Smooth muscle cell of the brain vasculature (primary cell): ENCODE measurements around the gene TXNL4A.
"Not testable (repeated sequence)": the region's sequence is repeated elsewhere in the genome, so short reads cannot be mapped to it uniquely, and the experiment has no call there.

Experiments used
- DNase-seq: peaks from one replicate; pipeline ENCODE4 v3.0.0-alpha.2; 2012; ENCODE audit warnings: low read depth, low spot score

The TXNL4A gene, protein sequence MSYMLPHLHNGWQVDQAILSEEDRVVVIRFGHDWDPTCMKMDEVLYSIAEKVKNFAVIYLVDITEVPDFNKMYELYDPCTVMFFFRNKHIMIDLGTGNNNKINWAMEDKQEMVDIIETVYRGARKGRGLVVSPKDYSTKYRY

DNA sequence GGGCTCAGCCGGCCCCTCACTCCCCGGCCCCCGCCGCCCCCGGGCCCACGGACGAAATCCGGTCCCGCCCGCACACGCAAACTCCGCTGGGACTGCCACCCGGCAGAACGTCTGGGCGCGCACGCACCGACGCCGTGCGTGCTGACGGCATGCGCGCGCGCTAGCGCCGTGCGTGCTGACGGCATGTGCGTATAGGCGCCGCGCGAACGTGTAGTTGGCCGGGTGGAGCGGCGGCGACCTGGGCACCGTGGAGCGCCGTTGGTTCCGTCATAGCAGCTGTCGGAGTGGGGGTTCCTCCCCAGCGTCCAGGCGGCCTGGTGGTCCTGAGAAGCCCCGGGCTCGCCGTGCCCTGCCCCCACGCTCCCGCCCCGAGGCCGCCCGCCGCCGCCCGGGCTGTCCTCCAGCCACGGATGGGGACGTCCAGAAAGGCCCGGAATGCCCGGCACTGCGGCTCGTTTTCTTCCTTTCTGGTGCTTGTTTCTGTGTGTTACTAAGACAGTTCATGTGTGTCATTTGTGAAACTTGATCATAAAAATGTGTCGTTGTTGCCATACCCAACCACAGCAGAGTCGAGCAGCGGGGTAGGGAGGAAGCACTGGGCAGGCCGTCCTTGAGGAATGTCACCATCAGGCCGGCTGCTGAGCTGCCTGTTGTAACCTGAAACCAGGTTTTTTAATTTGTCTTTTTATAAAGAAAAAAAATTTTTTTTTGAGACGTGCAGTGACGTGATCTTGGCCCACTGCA, at the start of gene TXNL4A:
Gene TXNL4A (minus strand): TSS at position 113 of the 744 bp plus-strand sequence. CDS start 171 bp downstream, outside the sequence.
- peak; percentile 46 for DNase-seq

DNA sequence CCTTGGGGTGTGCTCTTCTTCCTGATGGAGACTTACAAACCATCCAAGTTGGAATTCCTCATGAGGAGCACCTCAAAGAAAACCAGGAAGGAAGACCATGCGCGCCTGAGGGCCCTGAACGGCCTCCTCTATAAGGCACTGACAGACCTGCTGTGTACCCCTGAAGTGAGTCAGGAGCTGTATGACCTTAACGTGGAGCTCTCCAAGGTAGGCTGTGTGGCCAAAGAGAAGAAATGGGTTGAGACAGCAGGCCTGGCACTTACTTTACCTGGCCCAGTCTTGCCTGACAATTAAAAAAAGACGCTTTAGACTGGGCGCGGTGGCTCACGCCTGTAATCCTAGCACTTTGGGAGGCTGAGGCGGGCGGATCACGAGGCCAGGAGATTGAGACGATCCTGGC, 48.9 kb upstream of the TXNL4A start:
- DNase-seq: no peak

DNA sequence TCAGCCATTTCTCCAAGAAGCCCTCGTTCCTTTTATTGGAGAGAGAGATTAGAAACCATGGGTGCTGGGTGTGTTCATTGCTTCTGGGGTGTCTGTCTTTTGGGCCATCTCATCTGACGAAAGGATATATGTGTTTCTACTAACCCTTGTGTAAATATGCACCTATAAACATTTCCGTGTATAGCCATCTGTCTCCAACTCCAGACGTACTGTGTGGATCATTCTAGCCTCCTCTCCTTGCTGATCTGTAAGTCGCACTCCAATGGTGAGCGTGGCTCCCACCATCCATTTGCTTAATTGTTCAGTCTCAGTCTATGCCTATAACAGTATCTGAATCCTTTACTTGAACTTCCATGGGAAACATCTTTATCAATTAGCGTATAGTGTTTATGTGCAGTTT, 47.6 kb upstream of the TXNL4A start:
- no peak for DNase-seq

DNA sequence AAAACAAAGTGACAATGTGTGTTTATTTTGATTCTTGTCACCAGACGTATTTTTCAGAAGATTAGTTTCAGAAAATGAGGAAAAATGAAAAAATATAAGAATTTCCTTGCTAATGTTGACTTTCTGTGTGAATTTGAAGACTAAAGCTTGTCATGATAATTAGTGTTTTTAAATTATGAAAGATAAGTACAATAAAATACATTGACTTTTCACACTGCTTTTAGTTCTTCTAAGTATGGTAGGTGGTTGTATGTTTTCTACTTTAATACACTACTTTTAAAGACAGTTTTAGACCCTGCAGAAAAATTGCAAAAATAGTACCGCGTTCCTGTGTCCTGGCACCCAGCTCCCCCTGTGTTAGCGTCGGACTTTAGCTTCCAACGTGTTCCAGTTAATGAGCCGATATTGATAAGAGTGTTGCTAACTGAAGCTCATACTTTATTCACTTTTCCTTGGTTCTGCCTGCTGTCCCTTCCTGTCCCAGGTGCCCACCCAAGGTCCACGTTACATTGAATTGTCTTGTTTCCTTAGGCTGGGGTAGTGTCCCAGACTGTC, 46.6 kb upstream of the TXNL4A start:
- no peak for DNase-seq

DNA sequence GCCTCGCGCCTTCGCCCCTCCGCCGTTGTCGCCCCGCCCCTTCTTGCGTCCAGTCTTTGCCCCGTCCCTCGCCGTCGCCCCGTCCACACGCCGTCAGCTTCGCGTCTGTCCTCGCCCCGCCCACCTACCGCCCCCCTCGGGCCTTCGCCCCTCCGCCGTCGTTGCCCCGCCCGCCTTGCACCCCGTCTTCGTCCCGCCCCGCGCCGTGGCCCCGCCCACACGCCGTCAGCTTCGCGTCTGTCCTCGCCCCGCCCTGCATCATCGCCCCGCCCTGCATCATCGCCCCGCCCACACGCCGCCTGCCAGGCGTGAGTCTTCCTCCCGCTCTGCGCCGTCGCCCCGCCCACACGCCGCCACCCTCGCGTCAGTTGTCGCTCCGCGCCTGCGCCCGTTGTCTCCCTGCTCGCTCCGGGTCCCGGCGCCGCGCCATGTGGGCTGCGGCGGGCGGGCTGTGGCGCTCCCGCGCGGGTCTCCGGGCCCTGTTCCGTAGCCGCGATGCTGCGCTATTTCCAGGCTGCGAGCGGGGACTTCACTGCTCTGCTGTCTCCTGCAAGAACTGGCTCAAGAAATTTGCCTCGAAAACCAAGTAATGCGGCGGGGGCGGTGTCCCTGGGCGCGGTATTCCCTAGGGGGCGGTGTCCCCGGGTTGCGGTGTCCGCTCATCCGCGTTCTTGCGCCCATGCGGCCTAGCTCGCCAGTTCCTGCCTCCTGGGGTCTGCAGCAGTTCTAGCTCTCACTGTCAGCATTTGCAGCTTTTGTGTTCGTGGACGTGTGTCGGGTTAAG, 45.9 kb upstream of the TXNL4A start, which contains the start of gene RBFA:
Gene RBFA (plus strand): TSS at position 367 of the 784 bp plus-strand sequence. CDS start 62 bp downstream, at position 429.
- peak; percentile 93 for DNase-seq

DNA sequence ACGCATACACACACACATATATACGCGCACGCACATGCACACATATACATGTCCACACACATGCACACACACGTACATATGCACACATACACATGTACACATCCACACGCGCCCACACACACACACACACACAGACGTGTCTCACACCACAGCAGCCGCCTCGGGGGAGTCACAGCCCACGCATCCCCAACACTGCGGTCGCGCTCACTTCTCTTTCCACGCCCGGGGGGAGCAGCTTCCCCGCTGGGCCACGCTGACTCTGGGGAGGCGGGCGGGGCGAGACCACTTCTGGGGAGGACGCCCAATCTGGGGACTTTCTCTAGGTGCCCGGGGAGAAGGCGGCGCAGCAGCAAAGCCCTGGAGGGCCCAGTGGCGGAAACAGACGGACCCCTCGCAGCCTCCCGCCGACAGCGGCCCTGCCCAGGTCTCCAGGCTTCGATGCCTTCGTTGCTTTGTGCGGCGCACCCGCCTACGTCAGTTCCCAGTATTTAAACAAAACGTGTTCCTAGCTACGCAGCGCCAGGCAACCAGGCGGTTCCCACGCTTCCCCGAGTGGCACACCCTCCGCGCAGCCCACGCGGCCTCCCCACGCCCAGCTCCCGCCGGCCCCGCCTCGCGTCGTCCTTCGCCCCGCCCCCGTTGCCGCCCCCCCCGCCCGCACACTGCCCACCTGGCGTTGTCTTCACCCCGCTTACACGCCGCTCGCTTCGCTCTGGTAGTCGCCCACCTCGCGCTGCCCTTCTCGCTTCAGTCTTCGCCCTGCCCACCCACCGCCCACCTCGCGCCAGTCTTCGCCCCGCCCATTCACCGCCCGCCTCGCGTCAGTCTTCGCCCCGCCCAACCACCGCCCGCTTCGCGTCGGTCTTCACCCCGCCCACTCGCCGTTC, 45.1 kb upstream of the TXNL4A start:
- DNase-seq: no peak

DNA sequence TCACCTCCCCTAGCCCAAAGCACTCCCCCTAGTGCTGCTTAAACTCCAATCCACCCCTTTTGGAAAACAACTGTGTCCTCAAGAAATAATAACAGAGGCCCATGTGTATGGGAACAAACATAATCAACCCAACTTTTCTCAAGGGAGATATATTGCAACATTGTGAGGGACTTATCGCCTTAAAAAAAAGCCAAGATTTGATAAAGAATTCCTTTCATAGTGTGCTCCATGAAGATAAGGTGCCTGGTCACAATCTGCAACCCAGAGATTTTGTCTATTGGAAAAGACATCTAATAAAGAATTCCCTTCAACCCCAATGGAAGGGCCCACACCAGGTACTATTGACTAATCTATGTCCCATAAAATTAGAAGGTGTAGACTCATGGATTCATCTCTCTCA, 41.3 kb upstream of the TXNL4A start:
- no peak for DNase-seq

DNA sequence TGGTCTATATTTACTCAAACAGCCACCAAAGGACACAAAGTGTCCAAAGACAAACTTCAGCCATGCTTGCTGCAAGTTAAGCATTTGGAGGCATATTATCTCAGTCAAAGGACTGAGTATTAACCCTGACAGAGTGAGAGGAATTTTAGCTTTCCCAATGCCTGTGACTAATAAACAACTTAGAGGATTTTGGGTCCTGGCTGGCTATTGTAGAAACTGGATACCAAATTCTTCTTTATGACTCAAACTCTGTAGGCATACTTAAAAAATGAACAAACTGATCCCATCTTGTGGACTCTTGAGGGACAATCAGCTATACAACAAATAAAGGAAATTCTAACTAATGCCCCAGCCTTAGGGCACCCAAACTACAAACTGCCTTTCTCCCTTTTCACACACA, 39.4 kb upstream of the TXNL4A start:
- DNase-seq: not testable (repeated sequence)

DNA sequence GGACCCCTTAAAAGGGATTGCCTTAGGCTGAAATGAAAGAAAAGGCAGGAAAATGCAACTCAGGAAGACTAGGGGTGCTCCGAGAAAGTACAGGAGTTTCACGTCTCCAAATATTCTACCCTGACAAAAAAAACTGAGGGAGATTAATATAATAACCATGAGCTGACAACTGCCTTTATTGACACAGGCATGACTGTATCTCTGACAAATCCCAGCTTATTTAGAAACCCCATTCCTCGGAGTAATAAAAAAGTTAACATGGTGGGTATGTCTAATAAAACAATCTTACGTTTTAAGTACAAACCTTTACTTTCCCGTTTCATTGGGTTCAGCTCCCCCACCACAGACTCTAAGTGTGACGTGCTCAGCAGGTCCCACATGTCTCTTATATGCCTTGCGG, 38.0 kb upstream of the TXNL4A start:
- no peak for DNase-seq

DNA sequence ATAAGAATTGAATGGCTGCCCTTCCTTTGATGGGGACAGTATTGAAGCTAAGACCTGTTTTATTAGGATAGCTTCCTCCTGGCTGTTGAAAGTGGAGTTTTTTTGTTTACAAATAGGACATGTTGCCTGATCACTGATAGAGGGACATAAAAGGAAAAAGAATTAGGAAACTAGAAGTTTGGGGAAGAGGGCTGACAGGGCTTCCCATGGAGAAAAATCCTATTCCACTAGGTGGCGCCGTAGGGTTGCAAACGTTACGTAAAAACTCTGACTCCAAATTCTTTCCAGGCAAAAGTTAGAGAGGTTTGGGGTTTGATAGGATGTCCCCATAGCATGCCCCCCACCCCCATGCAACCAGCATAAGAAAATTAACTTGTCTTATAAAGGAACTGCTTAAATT, 34.8 kb upstream of the TXNL4A start:
- no peak for DNase-seq

DNA sequence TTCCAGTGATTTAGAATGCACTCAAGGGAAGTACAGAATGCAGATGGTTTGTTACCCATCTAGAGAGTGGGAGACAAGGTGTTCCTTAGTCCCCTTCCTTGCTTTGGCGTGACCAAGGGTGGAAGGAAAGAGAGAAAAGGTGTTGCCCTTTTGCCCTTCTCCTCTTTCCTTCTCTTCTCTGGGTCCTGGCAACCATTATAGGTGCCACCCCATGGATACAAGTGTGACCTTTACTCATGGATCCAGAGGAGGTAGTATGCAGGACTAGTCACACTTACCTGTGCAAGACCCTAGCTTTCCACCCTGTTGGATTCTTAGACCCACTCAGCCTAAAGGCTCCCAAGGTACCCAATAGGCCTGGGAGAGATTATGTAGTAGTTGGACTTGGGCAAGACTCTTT, 34.2 kb upstream of the TXNL4A start:
- DNase-seq: no peak

DNA sequence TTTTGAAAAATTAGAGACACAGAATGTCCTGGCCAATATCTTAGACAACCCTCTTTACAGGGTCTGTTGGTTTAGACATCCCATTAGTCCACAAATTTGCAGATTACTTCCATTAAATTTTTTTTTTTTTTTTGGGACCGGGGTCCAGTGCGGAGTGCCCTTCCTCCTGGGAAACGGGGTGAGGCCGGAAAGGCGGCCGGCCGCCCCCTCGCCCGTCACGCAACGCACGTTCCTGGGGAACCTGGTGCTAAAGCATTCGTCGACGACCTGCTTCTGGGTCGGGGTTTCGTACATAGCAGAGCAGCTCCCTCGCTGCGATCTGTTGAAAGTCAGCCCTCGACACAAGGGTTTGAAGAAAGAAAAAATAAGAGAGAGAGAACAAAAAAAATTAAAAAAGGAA, 24.4 kb upstream of the TXNL4A start:
- no peak for DNase-seq

DNA sequence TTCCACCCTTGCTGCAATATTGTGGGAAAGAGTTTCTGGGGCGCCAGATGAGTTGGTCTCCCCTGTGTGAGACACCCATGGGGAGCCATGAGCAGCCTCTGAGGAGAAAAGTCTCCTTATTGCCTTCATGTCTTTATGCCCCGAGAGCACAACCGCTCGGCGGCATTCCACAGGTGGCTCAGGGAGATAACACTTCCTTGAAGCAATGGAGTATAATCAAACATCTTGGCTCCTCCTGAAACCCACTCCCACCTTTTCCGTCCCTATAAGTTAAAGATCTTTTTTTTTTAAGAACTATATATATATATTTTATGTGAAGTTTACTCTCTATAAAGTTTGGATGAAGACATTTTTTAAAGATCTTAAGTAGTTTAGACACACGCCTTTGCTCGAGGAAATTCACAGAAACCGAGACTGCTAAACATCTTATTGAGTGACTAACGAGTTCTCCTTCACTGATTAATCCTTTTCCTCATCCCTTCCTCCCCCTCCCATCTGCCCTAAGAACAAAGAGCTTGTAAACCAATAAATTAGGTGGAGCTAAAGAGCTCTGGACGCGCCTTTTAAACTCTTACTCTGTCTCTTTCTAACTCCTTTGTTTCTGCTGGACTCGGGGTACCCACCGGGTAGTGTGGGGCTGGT, 23.3 kb upstream of the TXNL4A start:
- not testable (repeated sequence) for DNase-seq

DNA sequence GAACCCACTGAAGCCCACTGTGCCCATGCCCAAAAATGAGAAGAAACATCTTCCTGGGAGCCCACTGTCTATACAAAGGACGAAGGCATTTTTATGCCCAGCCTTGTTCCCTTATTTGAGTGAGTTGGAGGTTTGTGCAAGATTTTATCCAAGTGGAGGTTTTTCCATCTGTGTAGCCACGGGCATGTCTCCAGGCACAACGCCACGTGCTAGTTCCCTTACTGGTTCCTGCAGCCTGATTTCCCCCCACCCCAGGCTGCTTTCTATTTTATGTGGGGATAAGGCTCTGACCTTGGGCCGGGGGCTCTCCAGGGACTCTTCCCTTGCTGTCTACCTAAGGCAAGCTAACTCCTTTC, 22.2 kb upstream of the TXNL4A start:
- no peak for DNase-seq

DNA sequence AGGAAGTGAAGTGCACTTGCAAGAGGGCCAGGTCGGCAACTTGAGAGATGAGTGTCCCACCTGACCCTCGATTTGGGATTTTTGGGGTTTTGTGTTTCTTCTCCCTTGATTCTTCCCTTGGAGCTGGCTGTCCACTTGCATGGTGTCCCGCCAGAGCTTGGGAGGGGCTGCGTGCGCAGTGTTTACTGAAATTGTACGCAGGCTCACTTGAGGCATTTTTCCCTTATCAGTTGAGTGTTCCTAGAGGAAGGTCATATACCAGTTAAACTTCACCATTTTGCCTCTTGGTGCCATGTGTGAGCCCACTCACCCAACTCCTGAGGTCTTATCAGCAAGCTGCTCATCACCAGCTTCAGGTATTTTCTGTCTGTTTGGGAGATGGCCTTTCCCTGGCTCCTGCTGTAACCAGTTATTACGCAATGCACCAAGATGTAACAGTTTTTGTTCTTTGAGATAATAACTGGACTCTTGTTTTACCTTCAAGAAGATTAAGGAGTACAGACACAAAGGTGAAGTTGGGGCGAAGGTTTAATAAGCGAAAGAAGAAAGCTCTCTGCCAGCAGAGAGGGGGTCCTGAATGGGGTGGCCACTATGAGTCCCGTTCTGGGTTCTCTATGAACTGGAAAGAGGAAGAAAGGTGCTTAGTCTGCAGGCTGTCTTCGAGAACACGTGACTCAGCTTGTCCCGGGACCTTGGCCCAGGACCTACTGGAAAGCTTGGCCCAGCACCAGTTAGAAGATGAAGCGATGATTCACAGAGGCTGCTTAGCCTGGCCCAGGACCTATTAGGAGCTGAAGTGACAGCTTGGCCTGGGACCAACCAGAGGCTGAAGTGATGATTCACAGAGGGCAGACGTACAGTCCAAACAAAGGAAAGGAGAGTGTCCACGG, 21.5 kb upstream of the TXNL4A start:
- no peak for DNase-seq

DNA sequence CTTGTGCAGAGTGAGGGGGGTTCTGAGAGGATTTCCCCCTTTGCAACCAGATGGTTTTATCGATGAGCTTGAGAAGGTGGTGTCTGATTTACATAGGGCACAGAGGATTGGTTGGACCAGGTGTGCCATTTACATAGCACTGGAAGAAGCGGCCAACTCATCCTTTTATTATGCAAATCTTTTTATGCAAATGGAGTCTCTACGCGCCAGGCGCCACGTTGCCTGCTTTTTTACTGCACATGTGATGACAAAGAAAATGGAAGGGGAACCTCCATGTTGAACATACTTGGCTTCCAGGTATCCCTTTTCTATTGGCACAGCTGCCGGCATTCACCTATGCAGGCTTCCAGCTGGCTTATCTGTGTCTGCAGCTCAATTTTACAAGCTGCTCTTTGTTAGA, 18.4 kb upstream of the TXNL4A start:
- no peak for DNase-seq

DNA sequence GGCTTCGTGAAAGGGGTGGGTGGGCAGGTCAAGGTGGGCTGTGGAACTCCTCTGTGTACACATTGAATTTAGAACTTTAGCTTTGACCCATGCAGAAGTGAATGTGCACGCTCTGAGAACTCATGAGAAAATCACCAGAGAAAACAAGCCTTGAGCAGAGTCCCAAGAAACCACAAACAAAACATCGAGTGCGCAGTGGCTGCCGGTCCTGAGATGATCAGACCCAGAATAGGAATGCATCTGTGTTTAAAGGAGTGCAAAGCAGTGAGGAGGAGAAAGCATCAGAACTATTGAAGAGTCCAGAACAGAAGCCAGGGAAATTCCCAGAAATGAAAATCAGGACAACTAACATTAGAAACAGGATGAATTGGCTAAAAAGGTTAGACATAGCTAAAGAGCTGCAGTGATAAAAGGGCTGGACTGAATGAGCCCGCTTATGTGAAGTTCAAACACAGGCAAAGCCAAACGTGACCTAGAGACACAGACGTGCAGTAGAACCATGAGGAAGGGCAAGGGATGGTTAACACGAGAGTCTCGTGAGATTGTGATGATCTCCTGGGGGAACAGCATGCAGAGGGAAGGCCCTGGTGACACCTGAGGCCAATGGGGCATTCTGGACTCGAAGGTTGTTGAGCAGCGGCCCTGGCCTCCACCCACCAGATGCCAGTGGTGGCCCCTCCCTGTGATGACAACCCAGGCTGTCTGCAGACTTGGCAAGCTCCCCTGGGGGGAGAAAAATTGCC, 16.4 kb upstream of the TXNL4A start:
- DNase-seq: no peak

DNA sequence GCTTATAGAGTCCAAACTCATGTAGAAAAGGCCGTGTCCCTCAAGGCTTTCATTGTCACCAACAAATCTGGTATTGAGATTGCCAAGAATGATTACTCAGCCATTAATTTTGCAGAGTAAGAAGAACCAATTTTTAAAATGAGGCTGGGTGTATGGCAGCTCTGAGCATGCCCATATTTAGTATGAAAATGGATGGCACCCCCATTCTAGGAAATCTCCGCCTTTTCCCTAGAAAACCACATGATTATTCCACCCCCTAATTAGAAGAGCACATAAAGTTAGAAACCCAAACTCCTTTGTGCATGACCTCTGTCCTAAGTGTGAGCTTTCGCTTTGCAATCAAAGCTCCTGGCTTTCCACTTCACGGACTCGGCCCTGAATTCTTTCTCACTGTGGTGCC, 14.1 kb upstream of the TXNL4A start:
- DNase-seq: no peak

DNA sequence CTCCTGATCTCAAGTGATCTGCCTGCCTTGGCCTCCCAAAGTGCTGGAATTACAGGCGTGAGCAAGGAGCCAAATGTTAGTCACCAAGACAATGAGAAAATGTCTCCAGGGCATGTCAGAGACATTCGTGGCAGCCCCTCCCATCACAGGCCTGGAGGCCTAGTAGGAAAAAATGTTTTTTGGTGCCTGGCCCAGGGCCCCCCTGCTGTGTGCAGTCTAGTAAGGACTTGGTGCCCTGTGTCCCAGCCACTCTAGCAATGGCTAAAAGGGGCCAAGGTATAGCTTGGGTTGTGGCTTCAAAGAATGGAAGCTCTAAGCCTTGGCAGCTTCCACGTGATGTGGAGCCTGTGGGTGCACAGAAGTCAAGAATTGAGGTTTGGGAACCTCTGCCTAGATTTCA, 12.5 kb upstream of the TXNL4A start:
- no peak for DNase-seq
